ENCODE results near the gene NTN1. TPM values are rescaled to one million over a fixed set of nuclear protein-coding genes. Genes with fewer than 3 reads are reported as not detected.

Gene NTN1
- total RNA-seq, 1 experiment from 2014 or later, result 1.2 TPM

DNA sequence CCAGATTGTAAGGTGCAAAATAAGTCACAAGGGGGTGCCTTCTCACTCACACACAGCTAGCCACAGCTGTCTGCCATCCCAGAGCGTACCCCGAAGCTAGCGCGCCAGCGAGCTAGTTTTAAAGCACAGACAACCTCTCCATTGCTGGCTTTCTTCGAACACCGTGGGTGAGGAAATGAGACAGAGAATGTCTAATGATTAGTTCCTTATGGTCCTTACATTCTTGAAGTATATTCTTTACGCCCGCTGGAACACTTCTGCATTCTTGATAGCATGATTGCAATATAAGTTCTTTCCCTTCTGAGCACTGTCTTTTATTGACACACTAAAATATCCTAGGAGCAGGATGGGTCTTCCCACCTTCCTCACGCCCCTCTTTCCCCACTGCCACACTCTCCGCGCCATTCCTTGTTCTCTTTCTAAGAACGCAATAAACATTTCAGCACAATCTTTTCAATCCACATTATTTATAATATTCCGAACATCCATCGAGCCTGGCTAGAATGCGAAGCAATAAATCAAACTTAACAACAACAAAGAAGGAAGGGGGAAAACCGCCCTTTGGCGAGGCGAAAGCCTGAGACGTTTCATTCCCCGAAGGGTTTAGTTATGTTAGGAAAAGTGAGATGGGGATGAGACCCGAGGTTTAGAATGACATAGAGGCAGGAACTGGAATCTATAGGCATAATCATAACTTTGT is 251.3 kb downstream of the NTN1 start:
- no peak overlapping the region for H3K14ac ChIP-seq (ENCODE audit: insufficient read depth, low read length)
- H3K27ac ChIP-seq (ENCODE audit: insufficient read length, low read depth, low read length), result no peak overlapping the region
- H4K91ac ChIP-seq (ENCODE audit: insufficient read length, low read depth, low read length), result no peak overlapping the region
- H3T11ph ChIP-seq (ENCODE audit: low read length), result no peak overlapping the region
- no peaks in the 10 kb centered on the region for H4K20me1 ChIP-seq (ENCODE audit: control insufficient read depth, insufficient read depth, insufficient read length)
- H3K79me1 ChIP-seq (ENCODE audit: insufficient read depth, low read depth, low read length, poor library complexity, severe bottlenecking), result no peaks in the 10 kb centered on the region
- TF ChIP-seq, protein P1, sequence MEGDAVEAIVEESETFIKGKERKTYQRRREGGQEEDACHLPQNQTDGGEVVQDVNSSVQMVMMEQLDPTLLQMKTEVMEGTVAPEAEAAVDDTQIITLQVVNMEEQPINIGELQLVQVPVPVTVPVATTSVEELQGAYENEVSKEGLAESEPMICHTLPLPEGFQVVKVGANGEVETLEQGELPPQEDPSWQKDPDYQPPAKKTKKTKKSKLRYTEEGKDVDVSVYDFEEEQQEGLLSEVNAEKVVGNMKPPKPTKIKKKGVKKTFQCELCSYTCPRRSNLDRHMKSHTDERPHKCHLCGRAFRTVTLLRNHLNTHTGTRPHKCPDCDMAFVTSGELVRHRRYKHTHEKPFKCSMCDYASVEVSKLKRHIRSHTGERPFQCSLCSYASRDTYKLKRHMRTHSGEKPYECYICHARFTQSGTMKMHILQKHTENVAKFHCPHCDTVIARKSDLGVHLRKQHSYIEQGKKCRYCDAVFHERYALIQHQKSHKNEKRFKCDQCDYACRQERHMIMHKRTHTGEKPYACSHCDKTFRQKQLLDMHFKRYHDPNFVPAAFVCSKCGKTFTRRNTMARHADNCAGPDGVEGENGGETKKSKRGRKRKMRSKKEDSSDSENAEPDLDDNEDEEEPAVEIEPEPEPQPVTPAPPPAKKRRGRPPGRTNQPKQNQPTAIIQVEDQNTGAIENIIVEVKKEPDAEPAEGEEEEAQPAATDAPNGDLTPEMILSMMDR (conservative IDR thresholded peaks at IDR 0.05), result no peak; the same call in 2 of the 3 replicates
- no peak overlapping the region for H2BK5ac ChIP-seq (ENCODE audit: insufficient read length, low read length)
- H4K5ac ChIP-seq (ENCODE audit: insufficient read length, low read depth, low read length), result no peak overlapping the region
- Mint-ChIP-seq H3K27ac (no peak overlapping the region; a peak in 1 of 7 replicates), H3K27me3 (ENCODE audit: low read depth) (no peaks in the 10 kb centered on the region; the same call in 1 of the 2 replicates), H3K36me3 (ENCODE audit: insufficient read depth in 1 of 3, low read depth in 3 of 3) (no peaks in the 10 kb centered on the region), H3K4me1 (peaks cover 10 to 15% of the 10 kb centered on the region in 2 experiments), H3K4me3 (no peak overlapping the region), H3K9me3 (no peaks in the 10 kb centered on the region)
- no peak overlapping the region for H3K23ac ChIP-seq (ENCODE audit: insufficient read length, low read depth, low read length)
- no peak overlapping the region for H2AFZ ChIP-seq (ENCODE audit: low read length)
- WGBS (ENCODE audit: extremely low coverage, insufficient read length, low lambda C conversion rate), result 100% methylated on average over 3 of the region's 22 CpGs
- no peak overlapping the region for H4K8ac ChIP-seq (replicated peaks; ENCODE audit: insufficient read length, low read depth, low read length)
- H2BK120ac ChIP-seq (ENCODE audit: low read depth, low read length, poor library complexity, severe bottlenecking), result no peak overlapping the region
- no peak overlapping the region for H3K4me2 ChIP-seq (ENCODE audit: insufficient read depth, insufficient read length, low read length)
- no peak overlapping the region for H2BK15ac ChIP-seq (ENCODE audit: low read depth, low read length)
- H3K9ac ChIP-seq (ENCODE audit: extremely low read depth, insufficient read length, low read length), result no peak overlapping the region
- no peaks in the 10 kb centered on the region for H3K9me3 ChIP-seq (ENCODE audit: control insufficient read depth, low read depth, low read length)
- no peak overlapping the region for H2BK20ac ChIP-seq (ENCODE audit: low read depth, low read length, poor library complexity, severe bottlenecking)
- no peak overlapping the region for H3K56ac ChIP-seq (ENCODE audit: insufficient read length, low read depth, low read length)
- H3K18ac ChIP-seq (ENCODE audit: insufficient read length, low read depth, low read length), result no peak overlapping the region
- no peak overlapping the region for H3K4ac ChIP-seq (ENCODE audit: low read depth, low read length)
- H3K79me2 ChIP-seq (ENCODE audit: insufficient read depth, low read length), result no peaks in the 10 kb centered on the region
- no peaks in the 10 kb centered on the region for H3K27me3 ChIP-seq (ENCODE audit: insufficient read depth, low read length)
- no peaks in the 10 kb centered on the region for H3K23me2 ChIP-seq (ENCODE audit: insufficient read length, low read depth, low read length, poor library complexity, severe bottlenecking)
- no peak overlapping the region for H2AK5ac ChIP-seq (ENCODE audit: insufficient read length, low read length)
- H2BK12ac ChIP-seq (ENCODE audit: insufficient read length, low read depth, low read length), result no peak overlapping the region
- no peaks in the 10 kb centered on the region for H3K4me1 ChIP-seq (ENCODE audit: insufficient read depth, low read length)
- no peak for DNase-seq
